Fibroblast of upper back skin (primary cell): ENCODE results near the gene POLE3.
"Not testable (repeated sequence)": the region's sequence is repeated elsewhere in the genome, so short reads cannot be mapped to it uniquely, and the experiment has no call there.

Experiments used
- DNase-seq: peaks from one replicate; pipeline ENCODE4 v3.0.0-alpha.2; 2013

The POLE3 gene, protein sequence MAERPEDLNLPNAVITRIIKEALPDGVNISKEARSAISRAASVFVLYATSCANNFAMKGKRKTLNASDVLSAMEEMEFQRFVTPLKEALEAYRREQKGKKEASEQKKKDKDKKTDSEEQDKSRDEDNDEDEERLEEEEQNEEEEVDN

DNA sequence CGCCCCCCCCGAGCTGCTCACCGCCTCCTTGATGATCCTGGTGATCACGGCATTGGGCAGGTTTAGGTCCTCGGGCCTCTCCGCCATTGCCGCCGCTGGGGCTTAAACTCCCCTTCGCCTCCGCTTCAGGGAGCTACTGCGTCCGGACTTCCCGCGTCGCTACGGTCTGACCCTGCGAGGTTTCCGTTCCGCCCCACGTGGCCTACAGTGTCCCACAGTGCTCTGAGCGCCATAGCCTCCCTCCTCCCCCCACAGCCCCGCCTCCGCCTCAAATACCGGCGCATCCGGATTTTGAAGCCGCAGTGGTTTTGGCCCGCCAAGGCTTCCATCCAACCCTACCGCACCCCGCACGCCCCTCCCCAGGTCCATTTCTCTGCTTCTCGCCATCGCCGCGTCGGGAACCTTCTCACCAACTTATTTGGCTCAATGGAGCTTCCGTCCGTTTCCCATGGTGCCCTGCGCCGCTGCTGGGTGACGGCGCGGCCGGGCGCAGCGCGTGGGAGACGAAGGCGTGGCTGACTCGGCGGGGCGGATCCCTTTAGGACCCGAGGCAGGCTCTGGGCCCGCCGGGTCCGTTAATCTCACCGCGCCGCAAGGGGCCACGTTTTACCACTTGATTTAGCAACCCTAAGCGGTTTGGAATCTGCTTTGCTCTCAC, at the start of gene POLE3, which contains the start of gene C9orf43:
Gene POLE3 (minus strand): TSS at position 469 of the 658 bp plus-strand sequence. CDS start 382 bp downstream, at position 87.
Gene C9orf43 (plus strand): TSS at position 541 of the 658 bp plus-strand sequence. CDS start 2,747 bp downstream, outside the sequence.
- DNase-seq = peak; percentile 95

DNA sequence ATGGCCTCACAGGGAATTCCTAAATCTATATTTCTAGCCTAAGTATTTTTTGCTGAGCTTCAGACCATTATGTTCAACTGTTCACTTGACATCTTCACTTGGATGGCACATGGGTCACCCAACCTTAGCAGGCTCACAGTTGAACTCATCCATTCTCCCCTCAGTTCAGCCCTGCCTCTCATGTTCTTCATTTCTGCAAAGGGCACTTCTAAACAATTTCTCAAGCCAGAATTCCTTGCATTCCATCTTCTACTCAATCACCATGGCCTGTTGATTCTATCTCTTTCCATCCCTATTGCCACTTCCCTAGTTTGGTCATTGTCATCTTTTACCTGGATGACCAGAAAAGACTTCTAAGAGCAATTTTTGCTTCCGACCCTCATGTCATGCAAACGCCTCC, 45.8 kb upstream of the POLE3 start:
- peak; percentile 40 for DNase-seq

DNA sequence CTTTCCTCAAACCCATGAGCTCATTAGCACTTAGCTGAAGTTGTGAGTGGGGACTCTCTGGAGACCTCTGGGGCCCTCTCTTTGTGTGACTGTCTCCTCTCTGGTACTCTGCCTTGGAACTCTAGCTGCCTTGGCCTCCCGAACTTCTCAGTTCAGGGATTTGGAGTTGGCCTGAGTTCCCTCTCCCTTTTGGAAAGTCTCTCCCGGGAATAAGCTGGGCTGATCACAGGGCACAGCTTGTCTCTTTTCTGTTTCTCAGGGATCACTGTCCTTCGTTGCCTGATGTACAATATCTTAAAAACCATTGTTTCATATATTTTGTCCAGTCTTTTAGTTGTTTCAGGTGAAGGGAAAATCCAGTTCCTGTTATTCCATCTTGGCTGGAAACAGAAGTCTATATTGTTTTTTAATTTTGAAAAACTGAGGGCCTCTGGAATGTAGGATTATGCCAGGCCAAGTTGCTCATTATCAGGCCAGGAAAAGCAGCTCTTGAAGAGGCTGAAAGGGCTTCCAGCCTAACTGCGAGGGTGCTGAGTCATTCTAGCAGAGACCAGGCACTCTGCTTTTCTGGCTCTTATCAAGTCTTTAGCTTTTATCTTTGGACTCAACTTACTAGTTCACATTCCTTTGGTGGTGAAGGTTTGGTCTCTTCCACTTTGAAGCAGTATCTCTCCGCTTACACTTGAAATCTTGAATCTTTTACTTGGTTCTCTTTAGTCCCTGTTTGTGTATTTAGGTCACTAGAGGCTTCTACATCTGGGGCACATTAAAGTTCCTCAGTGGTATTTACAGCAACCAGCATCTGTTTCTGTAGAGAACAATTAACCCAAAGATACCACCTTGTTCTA, 44.7 kb upstream of the POLE3 start:
- peak; percentile 91 for DNase-seq

DNA sequence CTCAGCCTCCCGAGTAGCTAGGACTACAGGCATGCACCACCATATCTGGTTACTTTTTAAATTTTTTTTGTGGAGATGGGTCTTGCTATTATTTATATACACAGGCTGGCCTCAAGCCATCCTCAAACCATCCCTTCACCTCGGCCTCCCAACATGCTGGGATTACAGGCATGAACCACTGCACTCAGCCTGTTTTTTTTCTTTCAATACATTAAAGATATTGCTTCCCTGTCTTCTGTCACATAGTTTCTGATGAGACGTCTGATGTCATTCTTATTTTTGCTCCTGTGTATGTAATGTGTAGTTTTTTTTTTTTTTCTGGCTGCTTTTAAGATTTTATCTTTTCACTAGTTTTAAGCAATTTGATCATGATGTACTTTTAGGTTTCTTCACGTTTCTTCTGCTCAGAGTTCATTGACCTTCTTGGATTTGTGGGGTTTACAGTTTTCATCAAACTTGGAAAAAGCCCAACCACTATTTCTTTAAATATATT, 41.7 kb upstream of the POLE3 start:
- no peak for DNase-seq

DNA sequence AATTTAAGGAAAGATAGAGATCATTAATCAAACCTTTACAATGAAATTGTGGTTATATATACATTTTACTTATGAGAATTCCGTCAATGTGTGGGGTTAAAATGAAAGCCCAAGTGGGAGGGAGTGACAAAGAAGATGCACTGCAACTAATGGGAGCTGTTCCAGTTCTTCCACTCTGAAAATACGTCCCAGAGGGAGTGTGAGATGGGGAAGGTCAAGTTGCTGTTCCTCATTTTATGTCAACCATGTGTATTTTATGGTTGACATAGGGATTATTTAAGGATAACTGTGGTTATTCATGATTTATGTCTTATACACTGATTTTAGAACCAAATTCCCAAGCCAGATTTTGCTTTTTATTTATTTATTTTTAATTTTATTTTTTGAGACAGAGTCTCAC, 38.9 kb upstream of the POLE3 start:
- peak; percentile 29 for DNase-seq

DNA sequence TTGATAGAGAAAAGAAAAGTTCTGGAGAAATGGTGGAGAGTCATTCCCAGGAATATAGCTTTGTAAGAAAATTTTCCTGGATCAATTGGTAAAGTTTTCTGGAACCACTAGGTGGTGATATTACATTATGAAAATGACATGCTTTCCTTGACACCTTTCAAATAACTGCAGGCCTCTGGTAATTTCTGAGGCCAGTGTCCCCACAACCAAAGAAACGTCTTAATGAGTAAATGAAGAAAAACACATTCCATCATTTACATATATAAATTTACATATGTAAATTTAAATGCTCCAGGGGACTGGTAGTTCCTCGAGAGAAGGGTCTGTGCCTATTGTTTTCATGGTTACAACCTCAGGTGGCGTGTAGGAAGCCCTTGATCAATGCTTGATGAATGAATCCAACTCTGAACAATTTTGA, 35.9 kb upstream of the POLE3 start:
- DNase-seq = peak; percentile 55

DNA sequence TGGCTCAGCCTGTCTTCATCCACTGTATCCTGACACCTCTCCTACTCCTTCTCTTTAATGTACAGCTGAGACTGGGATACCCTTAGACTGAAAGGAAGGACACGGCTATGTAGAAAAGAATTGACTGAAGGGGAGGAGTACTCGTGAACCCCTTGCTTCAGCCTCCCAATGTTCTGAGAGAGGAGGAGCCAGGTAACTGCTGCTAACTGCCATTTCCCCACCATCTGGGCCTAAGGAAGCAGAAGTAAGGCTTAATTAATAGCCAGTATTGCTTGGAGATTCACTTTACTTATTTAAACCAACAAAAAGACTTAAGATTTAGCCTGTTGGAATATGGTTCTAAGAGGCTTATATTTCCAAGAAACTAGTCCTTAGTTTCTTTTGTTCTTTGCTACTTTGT, 34.3 kb upstream of the POLE3 start:
- DNase-seq = no peak

DNA sequence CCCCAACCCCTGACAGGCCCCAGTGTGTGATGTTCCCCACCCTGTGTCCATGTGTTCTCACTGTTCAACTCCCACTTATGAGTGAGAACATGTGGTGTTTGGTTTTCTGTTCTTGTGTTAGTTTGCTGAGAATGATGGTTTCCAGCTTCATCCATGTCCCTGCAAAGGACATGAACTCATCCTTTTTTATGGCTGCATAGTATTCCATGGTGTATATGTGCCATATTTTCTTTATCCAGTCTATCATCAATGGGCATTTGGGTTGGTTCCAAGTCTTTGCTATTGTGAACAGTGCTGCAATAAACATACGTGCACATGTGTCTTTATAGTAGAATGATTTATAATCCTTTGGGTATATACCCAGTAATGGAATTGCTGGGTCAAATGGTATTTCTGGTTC, 27.2 kb upstream of the POLE3 start:
- not testable (repeated sequence) for DNase-seq

DNA sequence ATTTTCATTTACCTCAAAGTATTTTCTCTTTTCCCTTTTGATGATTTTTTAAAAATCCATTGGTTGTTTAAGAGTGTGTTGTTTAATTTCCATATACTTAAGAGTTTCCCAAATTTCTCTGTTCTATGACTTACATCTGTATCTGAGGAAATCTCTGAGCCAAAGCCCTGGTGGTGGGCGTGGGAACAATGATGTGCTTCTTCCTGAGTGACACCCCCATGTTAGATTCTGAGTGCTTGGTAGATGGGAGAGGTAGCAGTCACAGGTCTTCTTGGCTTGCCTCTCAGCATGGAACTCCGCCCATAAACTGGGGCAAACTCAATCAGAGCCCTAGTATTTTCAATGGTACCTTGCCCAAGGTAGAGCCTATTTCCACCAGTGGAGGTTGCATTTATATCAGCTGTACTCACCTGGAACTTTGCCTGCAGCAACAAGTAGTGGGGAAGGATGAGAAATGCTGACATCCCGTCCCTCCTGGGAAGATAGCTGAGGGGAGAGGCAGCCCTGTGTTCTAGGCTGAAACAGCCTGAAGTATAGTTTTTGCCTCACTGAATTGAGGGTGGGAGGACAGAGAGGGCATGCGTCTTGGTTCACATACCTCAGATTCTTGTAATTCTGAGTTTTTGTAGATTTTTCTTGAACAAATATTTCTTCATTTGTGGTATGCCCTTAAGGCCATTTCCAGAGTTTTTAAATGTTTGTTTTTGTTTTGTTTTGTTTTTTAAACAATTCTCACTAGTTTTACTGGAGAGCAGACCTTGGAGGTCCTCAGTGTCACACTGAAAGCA, 26.4 kb upstream of the POLE3 start:
- no peak for DNase-seq

DNA sequence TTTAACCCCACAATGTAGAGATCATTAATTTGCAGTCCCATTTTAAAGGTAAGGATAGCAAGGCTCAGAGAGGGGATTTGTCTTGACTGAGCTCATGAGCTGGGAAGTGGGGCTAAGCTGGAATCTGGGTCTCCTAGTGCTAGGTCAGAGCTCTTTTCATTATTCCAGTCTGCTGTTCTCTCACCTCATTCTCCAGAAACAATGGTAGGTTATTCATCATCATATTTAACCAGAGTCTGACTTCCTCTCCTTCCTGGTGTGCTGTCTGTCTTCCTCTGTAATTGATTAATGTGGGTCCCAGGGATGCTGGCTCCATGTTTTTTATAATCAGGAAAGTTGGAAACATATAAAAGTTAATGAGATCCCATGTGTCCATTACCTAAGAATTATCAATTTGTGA, 20.7 kb upstream of the POLE3 start:
- no peak for DNase-seq

DNA sequence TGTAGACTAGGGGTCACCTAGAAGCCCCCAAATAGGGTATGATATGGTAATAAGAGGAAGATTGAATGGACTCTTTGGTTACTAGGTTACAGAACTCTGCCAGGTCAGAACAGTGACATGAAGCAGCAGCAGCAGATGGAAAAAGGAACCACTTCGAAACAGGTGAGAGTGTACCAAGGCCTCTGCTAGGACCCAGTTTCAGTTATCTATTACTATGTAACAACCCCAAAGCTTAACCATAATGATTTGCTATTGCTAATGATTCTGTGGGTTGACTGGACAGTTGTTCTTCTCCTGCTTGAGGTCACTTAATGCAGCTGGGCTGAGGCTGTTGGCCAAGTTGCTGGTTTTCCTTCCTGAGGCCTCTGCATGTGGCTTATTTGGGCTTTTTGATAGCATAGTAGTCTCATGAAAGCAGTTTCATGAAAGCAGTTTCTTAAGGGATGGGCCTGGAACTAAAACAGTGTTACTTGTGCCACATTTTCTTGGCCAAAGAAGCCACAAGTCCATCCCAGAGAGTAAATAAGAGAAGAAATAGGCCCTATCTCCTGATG, 17.7 kb upstream of the POLE3 start:
- DNase-seq = no peak

DNA sequence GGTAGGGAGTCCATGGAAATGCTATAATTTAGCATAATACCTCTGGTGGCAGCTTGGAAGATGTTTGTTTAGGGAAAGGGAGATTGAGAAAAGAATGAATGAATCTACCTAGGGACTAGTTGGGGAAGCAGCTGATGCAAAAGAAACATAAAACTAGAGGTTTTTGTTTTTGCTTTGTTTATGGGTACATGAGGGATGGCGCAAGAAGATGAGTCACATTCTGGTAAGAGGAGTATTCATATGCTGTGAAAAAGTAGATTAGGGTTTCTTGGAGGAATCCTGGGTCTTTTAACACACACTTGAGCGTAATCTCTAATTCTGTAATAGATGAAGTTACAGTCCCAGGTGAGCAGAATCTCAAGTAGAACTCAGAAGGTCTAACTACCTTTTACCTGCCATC, 17.2 kb upstream of the POLE3 start:
- DNase-seq = no peak

DNA sequence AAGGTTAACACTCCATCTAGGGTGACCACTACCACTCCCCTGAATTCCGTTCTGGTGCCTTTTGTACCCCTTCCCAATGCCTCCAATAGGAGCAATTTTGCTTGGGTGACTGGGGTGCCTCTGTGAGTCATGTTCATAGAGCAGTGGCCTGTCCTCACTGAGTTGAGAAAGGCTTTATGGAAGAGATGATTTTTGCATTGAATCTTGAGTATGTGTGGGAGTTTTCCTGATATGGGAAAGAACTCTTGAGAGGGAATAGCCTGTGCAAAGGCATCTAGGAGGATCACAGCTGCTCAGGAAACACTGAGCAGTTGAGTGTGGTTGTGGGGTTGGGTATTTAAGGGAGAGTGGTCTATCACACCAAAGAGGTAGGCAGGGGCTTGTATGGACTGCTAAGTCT, 16.2 kb upstream of the POLE3 start:
- DNase-seq = no peak

DNA sequence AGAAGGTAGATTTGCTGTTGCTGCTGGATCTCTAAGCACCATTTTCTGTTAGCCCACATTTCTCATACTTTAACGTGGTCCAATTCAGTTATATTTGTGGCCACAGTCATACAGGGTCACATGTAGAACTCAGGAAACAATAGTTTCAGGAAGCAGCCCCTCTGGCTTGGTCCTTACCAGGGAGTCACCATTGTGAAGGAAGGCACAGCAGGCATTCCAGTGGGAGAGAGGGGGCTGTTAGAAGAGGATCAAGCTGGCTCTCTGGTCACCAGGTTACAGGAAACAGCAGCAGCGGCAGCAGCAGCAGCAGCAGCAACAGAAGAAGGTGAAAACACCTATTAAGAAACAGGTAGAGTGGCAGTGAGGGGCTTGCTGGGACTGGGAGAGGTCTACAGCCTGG, 14.6 kb upstream of the POLE3 start:
- DNase-seq = no peak

DNA sequence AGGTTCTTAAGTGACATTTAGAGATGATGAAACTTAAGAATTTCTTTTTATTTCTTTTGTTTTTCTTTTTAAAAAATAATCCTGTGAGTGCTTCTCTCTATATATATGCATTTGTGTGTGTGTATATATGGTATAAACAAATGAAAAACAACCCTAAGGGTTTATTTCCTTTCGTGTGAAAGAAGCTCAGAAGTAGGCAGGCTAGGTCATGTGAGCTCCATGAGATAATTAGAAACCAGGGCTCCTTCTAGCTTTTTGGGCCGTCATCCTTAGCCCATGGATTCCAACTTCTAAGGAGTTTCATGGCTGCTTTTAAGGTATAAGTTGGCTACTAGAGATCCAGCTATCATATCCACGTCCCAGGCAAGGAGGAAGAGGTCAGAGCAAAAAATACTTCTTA, 11.3 kb upstream of the POLE3 start:
- no peak for DNase-seq

DNA sequence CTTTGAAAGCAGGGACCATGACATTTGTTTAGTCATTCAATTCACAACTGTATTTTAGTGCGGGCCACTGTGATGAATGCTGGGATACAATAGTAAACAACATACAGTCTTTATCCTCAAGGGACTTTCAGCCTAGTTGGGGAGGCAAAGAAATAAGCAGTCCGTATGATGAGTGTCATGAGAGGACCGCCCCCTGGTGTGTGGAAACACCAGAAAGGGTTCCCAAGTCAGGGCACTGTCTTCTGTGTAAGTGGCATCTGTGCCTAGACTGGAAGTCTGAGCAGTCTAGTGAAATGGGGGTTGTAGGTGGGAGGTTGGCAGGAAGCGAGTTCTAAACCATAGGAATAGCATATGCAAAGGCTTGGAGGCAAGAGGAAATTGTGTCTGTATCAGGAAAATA, 6.9 kb upstream of the POLE3 start:
- no peak for DNase-seq

DNA sequence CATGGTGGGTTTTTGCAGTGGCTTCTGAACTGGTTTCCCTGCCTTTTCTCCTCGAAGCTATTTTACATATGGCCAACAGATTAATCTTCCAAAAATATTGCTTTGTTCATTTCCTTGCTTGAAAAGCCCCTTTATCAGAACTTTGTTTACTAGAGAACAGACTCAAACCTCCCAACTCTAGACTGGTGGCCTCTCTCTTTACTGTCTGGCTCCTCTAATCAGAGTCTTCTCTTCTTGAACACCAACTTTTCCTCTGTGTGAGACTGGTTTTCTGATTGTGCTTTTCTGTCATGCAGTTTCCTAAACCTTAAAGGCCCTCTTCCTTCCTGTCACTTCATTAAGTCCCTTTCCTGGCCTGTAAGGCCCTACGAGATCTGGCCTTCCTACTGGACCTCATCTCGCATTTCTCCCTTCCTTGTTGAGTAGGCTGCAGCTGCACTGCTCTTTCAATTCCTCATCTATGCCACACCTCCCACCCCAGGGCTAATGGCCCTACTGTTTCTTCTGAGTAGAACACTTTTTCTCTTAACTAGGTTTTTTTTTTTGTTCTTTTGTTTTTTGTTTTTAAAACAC, 5.8 kb upstream of the POLE3 start:
- DNase-seq = no peak

DNA sequence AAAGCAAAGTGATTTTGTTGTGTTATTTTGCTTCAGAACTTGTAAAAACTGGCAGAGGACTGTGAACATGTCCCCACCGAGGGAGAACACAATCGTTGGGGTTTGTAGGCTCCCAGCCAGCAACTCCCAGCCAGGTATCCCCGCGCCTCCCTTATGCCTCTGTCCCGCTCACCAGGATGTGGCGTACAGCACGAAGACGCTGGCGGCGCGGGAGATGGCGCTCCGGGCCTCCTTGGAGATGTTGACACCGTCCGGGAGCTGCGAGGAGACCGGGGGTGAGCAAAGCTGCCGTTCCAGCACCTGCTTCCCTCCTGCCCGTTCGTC, 630 bp downstream of the POLE3 start:
- no peak for DNase-seq

DNA sequence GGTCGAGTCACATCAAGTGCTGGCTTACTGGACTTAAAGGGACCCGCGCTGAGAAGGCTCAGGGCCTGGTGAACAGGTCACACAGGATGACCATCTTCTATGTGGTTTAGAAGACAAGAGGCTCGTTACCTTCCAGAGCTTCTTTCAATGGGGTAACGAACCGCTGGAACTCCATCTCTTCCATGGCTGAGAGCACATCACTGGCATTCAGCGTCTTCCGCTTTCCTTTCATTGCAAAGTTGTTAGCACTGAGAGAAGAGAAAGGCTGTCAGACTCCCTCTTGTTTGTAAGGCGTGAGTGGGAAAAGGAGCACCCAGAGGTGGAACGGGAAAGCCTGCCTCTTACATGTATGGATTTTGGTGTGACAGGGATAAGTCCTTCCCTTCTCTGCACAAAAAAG, 994 bp downstream of the POLE3 start:
- DNase-seq = no peak

DNA sequence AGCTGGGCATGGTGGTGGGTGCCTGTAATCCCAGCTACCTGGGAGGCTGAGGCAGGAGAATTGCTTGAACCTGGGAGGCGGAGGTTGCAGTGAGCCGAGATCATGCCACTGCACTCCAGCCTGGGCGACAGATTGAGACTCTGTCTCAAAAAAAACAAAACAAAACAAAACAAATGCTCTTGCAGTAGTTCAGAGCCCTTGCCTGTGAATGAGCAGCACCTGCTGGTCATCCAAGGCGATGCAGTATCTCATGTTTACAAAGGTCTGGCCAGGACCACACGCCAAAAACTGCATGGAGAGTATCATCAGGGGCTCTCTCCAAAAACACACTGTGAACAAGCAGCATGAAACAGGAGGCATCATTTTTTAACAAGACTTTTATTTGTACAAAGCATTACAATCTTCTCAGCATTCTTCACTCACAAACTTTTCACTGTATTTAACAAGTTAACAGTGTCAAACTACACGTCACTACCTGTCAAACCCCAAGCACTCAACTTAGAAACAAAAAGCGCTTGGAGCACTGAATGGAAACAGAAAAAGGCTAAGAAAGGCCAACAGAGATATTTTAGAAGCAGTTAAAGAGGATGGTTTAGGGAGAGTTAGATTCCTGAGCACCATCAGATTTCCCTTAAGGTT, 3.5 kb downstream of the POLE3 start:
- peak; percentile 62 for DNase-seq

DNA sequence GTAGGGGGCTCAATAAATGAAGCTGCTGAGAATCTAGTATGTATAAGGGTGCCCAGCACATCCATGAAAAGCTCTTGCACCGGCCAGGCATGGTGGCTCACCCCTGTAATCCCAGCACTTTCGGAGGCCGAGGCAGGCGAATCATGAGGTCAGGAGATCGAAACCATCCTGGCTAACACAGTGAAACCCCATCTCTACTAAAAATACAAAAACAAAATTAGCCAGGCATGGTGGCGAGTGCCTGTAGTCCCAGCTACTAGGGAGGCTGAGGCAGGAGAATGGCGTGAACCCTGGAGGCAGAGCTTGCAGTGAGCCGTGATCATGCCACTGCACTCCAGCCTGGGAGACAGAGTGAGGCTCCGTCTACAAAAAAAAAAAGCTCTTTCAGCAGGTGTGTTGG, 4.1 kb downstream of the POLE3 start:
- not testable (repeated sequence) for DNase-seq

DNA sequence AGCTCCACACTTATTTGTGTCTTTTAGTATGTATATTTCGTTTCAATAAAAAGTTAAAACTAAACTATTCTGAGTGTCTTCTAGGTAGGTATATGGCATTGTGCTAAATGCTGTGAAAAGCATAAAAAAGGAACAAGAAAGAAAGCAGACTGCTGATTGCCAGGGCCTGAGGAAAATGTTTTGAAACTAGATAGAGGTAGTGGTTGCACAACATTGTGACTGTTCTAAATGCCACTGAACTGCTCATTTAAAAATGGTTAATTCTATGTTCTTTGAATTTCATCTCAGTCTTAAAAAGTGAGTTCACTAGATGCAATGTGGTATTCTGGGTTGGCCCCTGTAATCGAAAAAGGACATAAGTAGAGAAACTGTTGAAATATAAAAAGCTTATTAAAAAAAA, 6.8 kb downstream of the POLE3 start:
- no peak for DNase-seq
